ENCODE measurements around the gene SMYD2.

SMYD2 gene

GRCh38 chr1:214361636-214362035 is 80.7 kb downstream of the SMYD2 start:
- no peaks in the 10 kb centered on the region for H3K4me1 ChIP-seq (ENCODE audit: insufficient read depth, low read length)
- H3K9me3 ChIP-seq (ENCODE audit: insufficient read depth, low read length, severe bottlenecking) = no peaks in the 10 kb centered on the region
- no peak overlapping the region for H3K9ac ChIP-seq (ENCODE audit: low read depth, low read length)
- no peak overlapping the region for H3K4me3 ChIP-seq (ENCODE audit: low read depth in 1 of 2, low read length in 2 of 2)
- no peak for TF ChIP-seq CTCF (IDR thresholded peaks at IDR 0.05; ENCODE audit: borderline replicate concordance, extremely low read depth, low read length, poor library complexity, severe bottlenecking)
- no peak for TF ChIP-seq EZH2 (IDR thresholded peaks at IDR 0.05; ENCODE audit: borderline replicate concordance, low read depth, low read length, severe bottlenecking)
- H3K27ac ChIP-seq (ENCODE audit: low read length) = no peak overlapping the region
- H4K20me1 ChIP-seq (ENCODE audit: insufficient read depth, low read length) = no peaks in the 10 kb centered on the region
- ATAC-seq (ENCODE audit: insufficient read depth, low read depth) (no peak), DNase-seq (no peak)
- no peaks in the 10 kb centered on the region for H3K79me2 ChIP-seq (ENCODE audit: insufficient read depth, low read length)
- H3K36me3 ChIP-seq (ENCODE audit: insufficient read depth, low read length) = no peaks in the 10 kb centered on the region
- no peaks in the 10 kb centered on the region for H3K27me3 ChIP-seq (ENCODE audit: insufficient read depth, low read length, poor library complexity)
- H2AFZ ChIP-seq (ENCODE audit: low read depth, low read length) = no peak overlapping the region
- no peak overlapping the region for H3K4me2 ChIP-seq (ENCODE audit: insufficient read depth, low read length)

- TF ChIP-seq EZH2 (IDR thresholded peaks at IDR 0.05; ENCODE audit: borderline replicate concordance, low read depth, low read length, severe bottlenecking) (no peak), CTCF (IDR thresholded peaks at IDR 0.05; ENCODE audit: borderline replicate concordance, extremely low read depth, low read length, poor library complexity, severe bottlenecking) (no peak)
- no peak overlapping the region for H3K4me2 ChIP-seq (ENCODE audit: insufficient read depth, low read length)
- no peak overlapping the region for H3K27ac ChIP-seq (ENCODE audit: low read length)
- H3K9ac ChIP-seq (ENCODE audit: low read depth, low read length) = no peak overlapping the region
- no peak overlapping the region for H2AFZ ChIP-seq (ENCODE audit: low read depth, low read length)
- H3K4me1 ChIP-seq (ENCODE audit: insufficient read depth, low read length) = no peaks in the 10 kb centered on the region
- no peak for ATAC-seq (ENCODE audit: insufficient read depth, low read depth)
- no peaks in the 10 kb centered on the region for H3K36me3 ChIP-seq (ENCODE audit: insufficient read depth, low read length)
- H3K9me3 ChIP-seq (ENCODE audit: insufficient read depth, low read length, severe bottlenecking) = no peaks in the 10 kb centered on the region
- no peaks in the 10 kb centered on the region for H4K20me1 ChIP-seq (ENCODE audit: insufficient read depth, low read length)
- H3K4me3 ChIP-seq (ENCODE audit: low read depth in 1 of 2, low read length in 2 of 2) = no peak overlapping the region
- no peak for DNase-seq
- H3K27me3 ChIP-seq (ENCODE audit: insufficient read depth, low read length, poor library complexity) = no peaks in the 10 kb centered on the region
- no peaks in the 10 kb centered on the region for H3K79me2 ChIP-seq (ENCODE audit: insufficient read depth, low read length)
These were observed 81.4 kb downstream of the SMYD2 start for GRCh38 chr1:214362188-214362882.

DNA sequence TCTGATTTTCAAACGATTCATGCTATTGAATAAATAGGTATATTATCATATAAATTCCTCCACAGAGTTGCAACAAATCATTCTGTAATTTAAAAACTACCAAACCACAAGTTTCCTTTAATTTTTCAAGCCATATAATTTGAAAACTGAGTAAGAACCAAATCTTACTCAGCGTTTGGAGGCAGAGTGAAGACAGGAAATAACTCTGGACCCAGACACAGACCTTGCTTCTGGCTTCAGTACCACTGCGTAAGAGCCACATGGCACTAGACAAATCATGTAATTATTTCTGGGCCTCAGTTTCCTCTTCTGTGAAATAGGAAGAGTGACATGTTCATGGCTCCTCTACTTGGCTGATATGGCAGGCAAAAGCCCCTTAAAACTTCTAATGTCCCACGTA is 82.4 kb downstream of the SMYD2 start:
- Histone ChIP-seq H4K20me1 (ENCODE audit: insufficient read depth, low read length) (no peaks in the 10 kb centered on the region), H3K4me2 (ENCODE audit: insufficient read depth, low read length) (no peak overlapping the region), H3K9me3 (ENCODE audit: insufficient read depth, low read length, severe bottlenecking) (no peaks in the 10 kb centered on the region), H3K27ac (ENCODE audit: low read length) (no peak overlapping the region), H3K4me3 (ENCODE audit: low read depth in 1 of 2, low read length in 2 of 2) (no peak overlapping the region), H3K36me3 (ENCODE audit: insufficient read depth, low read length) (no peaks in the 10 kb centered on the region), H2AFZ (ENCODE audit: low read depth, low read length) (no peak overlapping the region), H3K4me1 (ENCODE audit: insufficient read depth, low read length) (no peaks in the 10 kb centered on the region), H3K27me3 (ENCODE audit: insufficient read depth, low read length, poor library complexity) (no peaks in the 10 kb centered on the region), H3K79me2 (ENCODE audit: insufficient read depth, low read length) (no peaks in the 10 kb centered on the region), H3K9ac (ENCODE audit: low read depth, low read length) (no peak overlapping the region)
- ATAC-seq (ENCODE audit: insufficient read depth, low read depth) = no peak
- no peak for TF ChIP-seq CTCF (IDR thresholded peaks at IDR 0.05; ENCODE audit: borderline replicate concordance, extremely low read depth, low read length, poor library complexity, severe bottlenecking)
- no peak for TF ChIP-seq EZH2 (IDR thresholded peaks at IDR 0.05; ENCODE audit: borderline replicate concordance, low read depth, low read length, severe bottlenecking)
- no peak for DNase-seq

Measured in DND-41 (cell line).